SW 1271 (cell line): ENCODE measurements around the gene IL5.
"Not testable (repeated sequence)": the region's sequence is repeated elsewhere in the genome, so short reads cannot be mapped to it uniquely, and the experiment has no call there.

Source experiments
- DNase-seq, 2 experiments: peaks; one replicate each; lab custom pipeline; 2025; lab: John Stamatoyannopoulos, UW

Gene IL5

DNA sequence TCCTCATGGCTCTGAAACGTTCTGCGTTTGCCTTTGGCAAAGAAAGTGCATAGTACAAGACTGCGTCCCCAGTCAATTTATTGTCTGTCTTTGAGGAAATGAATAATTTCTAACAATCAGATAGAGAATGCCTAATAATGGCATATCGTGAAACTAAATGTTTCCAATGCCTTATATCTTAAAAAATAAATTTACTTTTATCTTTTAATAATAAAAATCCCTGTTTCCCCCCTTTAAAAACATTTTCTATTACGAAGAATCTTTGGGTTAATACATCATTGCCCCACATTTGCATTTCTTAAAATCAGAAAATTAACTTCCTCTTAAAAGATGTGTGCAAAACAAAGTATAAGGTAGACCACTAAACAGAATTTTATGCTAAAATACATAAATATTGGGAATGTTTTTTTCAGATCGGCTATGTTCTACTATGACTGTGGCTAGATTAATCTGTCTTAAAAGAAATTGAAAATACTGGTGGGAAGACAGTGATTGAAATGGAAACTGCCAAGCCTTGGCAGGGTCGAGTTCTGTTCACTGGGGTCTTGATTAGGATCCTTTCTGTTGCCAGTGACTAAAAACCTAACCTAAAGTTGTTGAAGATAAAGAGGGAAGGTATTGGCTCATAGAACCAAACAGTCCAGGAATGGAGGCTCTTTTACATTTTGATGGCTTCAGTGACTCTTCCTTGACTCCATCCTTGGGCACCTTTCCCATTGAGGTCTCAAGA lies at the start of gene IL5:
IL5 (minus strand) TSS at position 51 of the 730 bp plus-strand sequence; CDS start at position 7, 44 bp downstream.
- no peak for DNase-seq

DNA sequence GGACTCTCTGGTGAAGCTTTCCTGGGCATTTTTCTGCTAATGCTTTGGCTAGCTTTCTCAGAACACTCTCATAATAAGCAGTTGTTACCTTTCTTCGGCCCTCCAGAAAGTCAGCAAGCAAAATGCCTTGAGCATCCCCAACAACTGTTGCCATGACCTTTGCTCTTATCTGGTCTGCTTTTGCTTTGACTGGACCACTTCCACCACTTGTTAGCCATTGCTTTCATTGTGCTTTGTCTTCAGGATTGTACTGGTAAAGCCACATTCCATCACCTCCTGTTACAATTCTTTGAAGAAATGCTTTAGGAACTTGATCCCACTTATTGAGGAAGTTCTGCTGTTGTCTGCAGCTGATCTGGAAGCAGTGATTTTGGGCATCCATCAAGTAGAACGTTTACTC lies 49.2 kb upstream of the IL5 start:
- DNase-seq = no peak

DNA sequence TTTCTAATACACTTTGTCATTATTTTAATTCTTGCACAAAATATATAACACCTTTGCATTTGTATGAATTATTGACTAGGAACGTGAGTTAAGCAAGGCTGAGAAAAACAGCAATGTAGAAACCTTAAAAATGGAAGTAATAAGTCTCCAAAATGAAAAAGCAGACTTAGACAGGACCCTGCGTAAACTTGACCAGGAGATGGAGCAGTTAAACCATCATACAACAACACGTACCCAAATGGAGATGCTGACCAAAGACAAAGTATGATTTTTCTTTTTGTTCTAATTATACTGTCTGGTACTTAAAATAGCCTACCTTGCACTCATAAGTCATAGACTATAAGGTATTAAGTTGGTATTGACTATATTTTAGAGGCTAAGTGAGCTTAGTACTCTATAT lies 47.8 kb upstream of the IL5 start:
- no peak for DNase-seq

DNA sequence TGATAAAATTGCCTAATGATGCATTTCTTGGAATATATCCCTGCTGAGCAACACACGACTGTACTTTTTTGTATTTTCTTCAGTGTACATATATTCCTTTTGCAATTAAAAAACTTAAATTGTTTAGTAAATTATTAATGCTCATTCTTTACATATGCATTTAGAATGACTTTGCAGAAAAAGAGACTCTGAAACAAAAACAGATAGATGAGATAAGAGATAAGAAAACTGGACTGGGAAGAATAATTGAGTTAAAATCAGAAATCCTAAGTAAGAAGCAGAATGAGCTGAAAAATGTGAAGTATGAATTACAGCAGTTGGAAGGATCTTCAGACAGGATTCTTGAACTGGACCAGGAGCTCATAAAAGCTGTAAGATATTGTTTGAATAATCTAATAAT lies 46.1 kb upstream of the IL5 start:
- no peak for DNase-seq

DNA sequence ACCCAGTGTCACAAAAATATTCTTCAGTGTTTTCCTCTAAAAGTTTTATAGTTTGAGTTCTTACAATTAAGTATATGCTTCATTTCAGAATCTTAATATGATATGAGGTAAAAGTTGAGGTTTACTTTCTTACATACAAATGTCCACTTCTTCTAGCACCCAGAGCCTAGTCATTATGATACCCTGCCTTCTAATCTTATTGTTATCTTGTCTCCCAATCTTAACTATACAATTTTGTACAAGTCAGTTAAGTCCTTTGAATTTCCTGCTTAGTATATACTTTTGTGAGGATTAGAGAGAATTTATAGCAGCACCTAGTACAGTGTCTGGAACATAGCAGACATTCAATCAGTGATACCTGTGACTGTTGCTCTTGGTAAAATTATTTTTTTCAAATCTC lies 42.7 kb upstream of the IL5 start:
- DNase-seq = no peak

DNA sequence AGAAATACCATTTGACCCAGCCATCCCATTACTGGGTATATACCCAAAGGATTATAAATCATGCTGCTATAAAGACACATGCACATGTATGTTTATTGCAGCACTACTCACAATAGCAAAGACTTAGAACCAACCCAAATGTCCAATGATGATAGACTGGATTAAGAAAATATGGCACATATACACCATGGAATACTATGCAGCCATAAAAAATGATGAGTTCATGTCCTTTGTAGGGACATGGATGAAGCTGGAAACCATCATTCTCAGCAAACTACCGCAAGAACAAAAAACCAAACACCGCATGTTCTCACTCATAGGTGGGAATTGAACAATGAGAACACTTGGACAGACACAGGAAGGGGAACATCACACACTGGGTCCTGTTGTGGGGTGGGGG lies 41.2 kb upstream of the IL5 start:
- not testable (repeated sequence) for DNase-seq

DNA sequence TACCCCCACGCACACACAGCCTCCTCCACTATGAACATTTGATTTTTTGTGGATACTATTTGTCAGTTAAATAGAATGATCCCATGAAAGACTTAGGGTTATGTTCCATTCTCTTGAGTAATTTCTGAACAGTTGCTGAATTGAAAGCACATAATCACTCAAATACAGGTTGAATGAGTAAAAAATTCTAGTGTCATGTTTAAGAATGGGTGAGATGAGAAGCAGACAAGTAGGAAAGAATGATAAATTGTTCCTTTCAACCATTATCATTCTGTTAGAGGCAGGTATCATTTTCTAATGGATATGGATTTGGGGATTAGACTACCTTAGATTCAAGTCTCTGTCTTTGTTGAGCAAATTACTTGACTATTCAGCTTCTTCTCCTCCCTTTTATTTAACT lies 32.8 kb upstream of the IL5 start:
- no peak for DNase-seq

DNA sequence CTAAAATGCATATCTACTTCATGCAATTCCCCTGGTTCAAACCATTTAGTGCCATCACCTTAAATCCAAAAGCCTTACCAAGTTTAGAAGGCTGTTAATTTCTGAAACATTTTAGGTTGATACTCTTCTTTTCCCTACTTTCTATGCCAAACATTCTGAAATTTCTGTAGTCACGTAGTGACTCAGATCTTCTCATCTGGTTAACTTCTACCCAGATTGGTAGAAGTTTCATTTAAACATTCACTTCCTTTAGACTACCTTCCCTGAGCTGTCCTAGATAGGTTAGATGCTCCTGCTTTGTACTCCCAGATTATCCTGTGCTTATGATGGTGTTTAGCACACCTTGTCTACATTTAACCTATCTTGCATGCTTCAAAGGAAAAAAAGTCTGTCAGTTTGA lies 23.3 kb upstream of the IL5 start:
- DNase-seq = no peak

DNA sequence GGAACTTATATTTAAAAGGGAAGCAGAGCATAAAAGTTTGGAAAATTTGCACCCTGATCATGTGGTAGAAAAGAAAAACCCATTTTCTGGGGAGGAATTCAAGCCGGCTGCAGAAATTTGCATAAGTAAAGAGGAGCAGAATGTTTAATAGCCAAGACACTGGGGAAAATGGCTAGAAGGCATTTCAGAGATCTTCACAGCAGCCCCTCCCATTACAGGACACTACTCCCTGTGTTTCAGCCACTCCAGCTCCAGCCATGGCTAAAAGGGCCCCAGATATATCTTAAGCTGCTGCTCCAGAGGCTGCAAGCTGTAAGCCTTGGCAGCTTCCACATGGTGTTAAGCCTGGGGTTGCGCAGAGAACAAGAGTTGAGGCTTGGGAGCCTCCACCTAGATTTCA lies 21.2 kb upstream of the IL5 start:
- DNase-seq = not testable (repeated sequence)

DNA sequence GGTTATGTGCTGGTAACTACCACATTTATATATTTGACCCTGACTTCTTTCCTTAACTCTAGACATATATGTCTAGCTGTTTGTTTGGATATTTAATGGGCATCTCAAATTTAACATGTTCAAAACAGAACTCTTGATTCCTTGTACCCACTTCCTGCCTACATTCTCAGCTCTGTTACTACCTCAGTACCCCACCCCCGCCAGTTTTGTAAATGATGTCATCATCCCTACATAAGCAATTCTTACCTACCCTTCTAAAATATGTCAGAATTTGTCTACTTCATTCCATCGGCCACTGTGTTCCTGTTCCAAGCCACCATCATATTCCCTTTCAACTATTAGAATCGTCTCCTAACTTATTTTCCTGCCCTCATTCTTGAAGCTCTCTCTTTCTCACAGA lies 18.3 kb upstream of the IL5 start:
- DNase-seq = no peak

DNA sequence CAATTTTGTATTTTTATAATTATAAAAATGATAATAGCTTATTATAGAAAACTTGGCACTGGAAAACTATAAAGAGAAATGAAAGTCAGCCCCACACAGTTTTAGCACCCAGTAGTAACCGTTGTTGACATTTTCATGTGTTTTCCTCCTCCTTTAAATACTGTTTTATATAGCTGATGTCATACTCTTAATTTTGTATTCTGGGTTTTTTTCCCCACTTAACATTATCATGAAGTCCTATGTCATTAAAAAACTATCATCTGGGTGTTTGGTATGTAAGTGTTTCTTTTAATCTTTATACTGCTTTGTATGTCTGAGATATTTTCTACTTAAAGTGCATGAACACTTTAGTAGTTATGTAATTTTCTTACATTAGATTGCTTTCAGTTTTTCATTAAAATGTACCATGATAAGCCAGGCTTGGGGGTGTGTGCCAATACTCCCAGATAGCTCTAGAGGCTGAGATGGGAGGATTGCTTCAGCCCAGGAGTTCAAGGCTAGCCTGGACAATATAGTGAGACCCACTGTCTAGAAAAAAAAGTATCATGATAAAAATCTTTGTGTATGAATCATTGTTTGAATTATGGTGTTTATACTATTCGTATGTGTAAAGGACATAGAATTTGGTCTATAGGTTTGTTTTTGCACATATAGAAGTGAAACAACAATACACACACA lies 16.2 kb upstream of the IL5 start:
- DNase-seq = no peak

DNA sequence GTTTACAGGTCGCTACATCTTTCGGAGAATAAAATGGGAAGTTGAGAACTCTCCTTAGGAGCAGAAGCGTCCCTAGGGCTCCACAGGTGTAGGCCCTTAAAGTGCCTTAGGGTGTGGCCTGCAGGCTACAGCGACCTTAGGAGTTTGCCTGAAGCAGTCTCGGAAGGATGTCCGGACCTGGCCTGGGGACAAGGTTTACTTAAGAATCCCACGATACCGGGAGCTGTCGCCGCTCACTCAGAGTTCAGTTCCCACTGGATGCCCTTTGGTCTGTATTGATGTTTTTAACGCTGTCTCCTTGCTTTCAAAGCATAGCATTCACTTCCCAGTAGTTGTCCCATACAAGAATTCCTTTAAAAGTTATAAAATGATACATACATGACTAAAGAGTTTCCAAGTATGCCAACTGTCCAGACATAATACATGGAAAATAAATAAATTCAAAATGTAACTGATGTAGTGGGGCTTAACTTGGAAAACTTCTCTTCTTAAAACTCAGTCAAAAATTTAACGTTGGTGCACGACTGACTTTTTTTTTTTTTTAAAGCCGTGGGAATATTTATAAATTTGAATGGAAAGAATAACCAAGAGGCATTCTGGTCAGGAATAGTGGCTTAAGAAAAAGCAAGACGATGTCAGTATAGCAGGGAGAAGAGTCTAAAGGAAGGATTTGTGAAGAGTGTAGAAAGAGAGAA lies 14.3 kb upstream of the IL5 start:
- DNase-seq = peak in 1 of 2 experiments; percentile 61

DNA sequence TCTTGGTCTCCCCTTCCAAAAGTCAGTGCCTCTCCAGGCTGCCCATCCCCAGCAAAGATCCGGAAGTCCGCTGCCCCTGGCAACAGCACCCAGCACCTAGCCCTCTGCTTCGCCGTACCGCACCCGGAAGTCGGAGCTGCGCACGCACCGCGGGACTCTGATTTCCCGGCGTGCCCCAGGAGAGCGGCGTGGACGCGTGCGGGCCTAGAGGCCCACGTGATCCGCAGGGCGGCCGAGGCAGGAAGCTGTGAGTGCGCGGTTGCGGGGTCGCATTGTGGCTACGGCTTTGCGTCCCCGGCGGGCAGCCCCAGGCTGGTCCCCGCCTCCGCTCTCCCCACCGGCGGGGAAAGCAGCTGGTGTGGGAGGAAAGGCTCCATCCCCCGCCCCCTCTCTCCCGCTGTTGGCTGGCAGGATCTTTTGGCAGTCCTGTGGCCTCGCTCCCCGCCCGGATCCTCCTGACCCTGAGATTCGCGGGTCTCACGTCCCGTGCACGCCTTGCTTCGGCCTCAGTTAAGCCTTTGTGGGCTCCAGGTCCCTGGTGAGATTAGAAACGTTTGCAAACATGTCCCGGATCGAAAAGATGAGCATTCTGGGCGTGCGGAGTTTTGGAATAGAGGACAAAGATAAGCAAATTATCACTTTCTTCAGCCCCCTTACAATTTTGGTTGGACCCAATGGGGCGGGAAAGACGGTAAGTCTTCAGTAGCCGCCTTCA lies 13.6 kb upstream of the IL5 start, which contains the start of gene RAD50:
RAD50 (plus strand) TSS at position 215 of the 715 bp plus-strand sequence; CDS start at position 563, 348 bp downstream.
- peak; percentile 86 to 92 for DNase-seq

DNA sequence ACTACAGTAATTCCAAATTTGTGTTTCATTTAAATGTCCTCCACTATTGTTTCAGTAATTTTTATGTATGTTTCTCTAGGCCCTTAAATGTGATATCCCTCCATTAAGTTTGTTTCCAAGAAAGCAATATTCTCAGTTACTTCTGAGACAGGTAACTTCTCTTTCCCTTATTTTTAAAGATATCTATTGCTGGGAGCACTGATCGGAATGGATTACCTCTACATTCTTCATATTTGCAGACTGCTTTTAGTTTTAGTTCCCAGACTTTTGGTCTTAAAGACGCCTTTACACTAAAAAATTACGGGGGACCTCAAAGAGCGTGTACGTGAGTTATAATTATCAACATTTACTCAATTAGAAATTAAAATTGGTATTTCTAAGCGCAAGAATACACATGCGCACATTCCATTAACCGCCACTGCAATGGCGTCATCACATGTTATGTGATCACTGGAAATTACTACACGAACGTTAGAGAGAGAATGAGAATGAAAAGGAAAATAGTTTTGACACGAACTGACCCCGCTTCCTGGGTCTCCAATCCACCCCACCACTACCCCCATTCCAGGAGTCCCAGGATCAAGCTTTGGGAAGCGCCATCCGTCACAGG lies 12.9 kb upstream of the IL5 start:
- no peak for DNase-seq

DNA sequence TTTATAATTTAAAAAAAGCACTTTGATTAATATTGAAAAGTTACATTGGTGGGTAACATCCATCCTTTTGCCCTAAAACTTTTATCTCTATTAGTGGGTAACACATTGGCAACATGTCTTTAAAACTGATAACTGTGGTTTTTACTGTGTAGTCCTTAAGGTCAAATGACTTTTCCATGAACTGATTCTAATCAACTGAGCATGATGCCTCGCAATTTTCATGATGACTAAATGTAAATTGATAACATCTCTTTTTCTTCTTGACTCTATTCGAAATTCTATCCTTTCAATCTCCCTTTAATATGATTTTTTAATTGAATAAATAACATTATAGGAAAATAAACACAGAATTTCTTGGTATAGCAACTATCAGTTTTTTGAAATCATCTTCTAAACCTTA lies 6.3 kb upstream of the IL5 start:
- DNase-seq = no peak

DNA sequence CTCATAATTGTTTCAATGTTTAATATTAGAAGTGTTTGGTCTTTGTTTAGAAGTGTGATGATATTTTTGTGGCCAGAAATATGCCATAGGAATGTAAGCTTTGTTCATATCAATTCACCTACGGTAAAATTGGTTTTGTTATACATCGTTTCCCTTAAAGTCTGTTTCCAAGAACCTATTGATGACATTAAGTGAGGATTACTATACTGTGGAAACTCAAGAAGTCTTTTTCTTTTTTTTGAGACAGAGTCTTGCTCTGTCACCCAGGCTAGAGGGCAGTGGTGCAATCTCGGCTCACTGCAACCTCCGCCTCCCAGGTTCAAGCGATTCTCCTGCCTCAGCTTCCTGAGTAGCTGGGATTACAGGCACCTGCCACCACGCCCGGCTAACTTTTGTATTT lies 5.5 kb upstream of the IL5 start:
- DNase-seq = not testable (repeated sequence)

DNA sequence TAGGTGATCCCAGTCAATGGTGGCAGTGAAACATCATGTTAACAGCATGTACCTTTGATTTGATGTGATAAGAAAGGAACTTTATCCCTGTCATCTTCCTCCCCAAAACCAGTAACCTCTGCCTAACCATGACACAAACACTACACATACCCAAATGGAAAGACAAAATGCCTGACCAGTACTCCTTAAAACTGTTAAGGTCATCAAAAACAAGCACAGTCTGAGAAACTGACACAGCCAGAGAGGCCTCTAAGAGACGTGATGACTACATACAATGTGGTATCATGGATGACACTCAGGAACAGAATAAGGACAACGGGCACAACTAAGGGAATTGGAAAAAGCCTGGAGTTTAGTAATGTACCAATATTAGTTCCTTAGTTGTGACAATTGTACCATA lies 3.9 kb upstream of the IL5 start:
- DNase-seq = no peak

DNA sequence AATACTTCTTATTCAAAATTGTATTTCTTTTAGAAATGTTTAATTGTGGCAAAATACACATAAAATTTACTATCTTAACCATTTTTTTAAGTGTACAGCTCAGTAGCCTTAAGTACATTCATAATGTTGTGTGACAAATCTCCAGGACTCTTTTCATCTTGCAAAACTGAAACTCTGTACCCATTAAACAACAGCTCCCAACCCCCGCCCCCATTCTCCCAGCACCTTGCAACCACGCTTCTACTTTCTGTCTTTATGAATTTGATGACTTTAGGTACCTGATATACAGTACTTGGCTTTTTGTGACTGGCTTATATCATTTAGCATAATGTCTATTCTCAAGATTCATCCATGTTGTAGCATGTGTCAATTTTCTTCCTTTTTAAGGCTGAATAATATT lies 2.8 kb upstream of the IL5 start:
- DNase-seq = no peak

DNA sequence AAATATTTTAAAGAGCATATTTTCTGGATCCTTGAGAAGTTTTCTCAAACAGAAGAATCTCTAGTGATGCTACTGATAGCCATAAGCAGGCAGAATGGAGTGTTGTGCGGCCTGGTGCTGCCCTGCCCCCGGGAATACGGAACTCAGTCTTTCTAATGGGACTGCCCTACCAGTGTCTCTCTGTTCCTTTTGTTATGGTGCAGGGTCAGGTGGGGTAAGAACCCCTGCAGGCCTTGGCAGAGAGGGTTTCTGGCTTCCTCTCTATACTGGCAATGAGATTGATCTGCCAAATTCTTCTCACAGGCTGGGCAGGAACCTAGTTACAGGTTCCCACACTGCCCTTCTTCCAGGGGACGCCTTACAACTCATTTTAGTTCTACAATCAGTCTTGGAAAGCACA lies 2.6 kb downstream of the IL5 start:
- no peak for DNase-seq

DNA sequence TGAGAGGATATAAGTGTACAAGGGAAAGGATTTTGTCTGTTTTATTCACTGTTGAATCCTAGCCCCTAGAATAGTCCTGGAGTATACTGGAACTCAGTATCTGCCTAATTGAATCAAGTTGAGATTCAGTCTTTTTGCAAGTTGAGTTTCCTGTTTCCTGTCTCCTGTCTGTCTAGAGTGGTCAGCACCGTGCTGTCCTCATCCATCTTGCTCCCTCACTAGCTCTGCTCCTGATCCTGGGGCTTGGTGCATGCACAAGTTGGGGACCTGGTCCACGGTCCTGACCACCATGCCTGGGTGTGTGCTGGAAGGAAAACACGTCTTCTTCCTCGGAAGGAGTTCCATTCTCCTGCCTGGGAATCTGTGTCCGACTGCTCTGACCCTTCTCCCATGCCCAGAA lies 3.2 kb downstream of the IL5 start:
- DNase-seq = no peak

DNA sequence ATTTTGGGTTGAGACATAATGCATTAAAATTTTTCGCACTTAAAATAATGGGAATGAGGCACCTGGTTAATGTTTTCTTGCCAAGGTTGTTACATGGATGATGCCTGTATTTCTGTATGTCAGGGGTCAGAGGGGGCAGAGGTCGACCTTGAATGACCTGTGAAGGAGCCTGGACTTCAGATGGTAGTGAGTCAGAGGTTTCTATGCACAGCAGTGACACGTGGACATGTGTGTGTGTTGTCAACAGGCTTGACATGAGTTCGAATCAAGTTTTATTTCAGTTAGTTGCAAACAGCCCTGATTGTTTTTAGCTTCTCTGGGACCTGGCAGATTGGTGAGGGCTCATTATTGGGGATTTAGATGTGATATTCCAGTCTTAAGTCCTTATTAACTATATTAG lies 3.6 kb downstream of the IL5 start:
- DNase-seq = no peak

DNA sequence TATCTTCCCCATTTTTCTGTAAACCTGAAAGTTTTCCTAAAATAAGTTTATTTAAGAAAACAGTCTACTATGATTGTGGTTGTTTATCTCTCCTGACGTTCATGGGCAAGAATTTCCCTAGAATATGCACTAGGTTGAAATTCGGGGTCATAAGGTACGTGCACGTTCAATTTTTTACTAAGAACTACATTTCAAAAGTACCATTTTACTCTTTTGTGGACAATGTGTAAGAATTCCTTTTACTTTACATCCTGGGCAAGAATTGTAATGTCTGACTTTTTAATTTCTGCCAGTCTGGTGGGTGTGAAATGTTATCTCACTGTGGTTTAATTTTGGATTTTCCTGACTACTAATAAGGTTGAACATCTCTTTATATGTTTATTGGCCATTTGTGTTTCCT lies 12.4 kb downstream of the IL5 start:
- no peak for DNase-seq
